AG04449 (cell line): Measurements from ENCODE around the gene GRK1.

Experiments
- CTCF ChIA-PET: fragments of 350-600 bp; formaldehyde crosslinking; extraction: SDS; loops from one replicate; lab custom pipeline; 2021; ENCODE audit warnings: antibody characterized with exemption; lab: Yijun Ruan, JAX
- POLR2A ChIA-PET: fragments of 400-600, 350-600 bp; formaldehyde crosslinking; extraction: SDS; loops from one replicate; lab custom pipeline; 2020; ENCODE audit warnings: antibody characterized with exemption, inconsistent platforms; lab: Yijun Ruan, JAX
- DNase-seq: peaks from one replicate; pipeline ENCODE4 v3.0.0-alpha.2; 2010; ENCODE audit warnings: low read depth, low spot score
- H3K4me3 ChIP-seq: 2 replicates; pipeline ENCODE4 v1.5.1; 2011; ENCODE audit warnings: low read depth, mild to moderate bottlenecking, control low read depth, low read length
- TF ChIP-seq, protein P1 (sequence below): IDR thresholded peaks from one replicate; pipeline ENCODE4 v1.5.1; 2011; ENCODE audit warnings: mild to moderate bottlenecking, moderate library complexity, low read length, control low read depth, inconsistent platforms; ENCODE audit not compliant: insufficient read depth; ENCODE audit errors: missing control alignments

Gene GRK1

DNA sequence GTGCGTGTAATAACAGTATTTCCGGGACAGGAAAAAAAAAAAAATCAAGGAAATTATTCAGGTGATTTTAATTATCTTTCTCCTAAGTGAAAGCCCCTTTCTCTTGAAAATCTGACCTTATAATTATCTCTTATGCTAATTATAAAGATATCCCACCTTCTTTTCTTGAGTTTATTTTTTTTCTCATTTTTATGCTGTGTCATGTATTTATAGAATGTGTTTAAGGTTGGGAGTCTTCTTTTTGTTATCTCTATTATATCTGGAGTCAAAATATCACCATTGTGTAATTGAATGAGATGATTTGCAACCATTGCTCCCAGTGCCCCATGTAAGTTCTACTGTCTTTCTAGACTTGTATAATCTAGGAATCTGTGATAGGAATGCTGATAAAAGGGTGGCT lies 95.1 kb downstream of the GRK1 start:
- CTCF ChIA-PET = no interaction called here
- DNase-seq = no peak
- TF ChIP-seq, protein P1, sequence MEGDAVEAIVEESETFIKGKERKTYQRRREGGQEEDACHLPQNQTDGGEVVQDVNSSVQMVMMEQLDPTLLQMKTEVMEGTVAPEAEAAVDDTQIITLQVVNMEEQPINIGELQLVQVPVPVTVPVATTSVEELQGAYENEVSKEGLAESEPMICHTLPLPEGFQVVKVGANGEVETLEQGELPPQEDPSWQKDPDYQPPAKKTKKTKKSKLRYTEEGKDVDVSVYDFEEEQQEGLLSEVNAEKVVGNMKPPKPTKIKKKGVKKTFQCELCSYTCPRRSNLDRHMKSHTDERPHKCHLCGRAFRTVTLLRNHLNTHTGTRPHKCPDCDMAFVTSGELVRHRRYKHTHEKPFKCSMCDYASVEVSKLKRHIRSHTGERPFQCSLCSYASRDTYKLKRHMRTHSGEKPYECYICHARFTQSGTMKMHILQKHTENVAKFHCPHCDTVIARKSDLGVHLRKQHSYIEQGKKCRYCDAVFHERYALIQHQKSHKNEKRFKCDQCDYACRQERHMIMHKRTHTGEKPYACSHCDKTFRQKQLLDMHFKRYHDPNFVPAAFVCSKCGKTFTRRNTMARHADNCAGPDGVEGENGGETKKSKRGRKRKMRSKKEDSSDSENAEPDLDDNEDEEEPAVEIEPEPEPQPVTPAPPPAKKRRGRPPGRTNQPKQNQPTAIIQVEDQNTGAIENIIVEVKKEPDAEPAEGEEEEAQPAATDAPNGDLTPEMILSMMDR = no peak
- POLR2A ChIA-PET = no interaction called here
- H3K4me3 ChIP-seq = no peak overlapping the region

DNA sequence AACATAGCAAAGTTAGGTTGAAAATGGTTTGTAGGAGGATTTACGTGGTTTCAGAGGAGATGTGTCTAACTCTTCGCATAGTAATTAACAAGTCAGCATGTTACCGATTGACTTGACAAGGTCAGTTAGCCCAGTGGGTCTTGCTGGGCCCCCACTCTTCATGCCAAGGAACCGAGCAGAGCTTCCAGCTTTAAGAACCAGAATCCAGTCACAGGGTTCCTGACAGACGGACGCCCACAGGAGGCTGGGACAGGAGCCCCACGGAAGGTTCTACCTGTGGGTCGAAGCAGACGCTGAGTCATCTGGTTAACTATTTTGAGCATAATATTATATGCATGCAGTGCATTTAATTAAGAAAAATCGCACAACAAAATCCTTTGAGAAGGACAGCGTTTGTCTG lies 95.5 kb downstream of the GRK1 start:
- CTCF ChIA-PET = no interaction called here
- H3K4me3 ChIP-seq = no peak overlapping the region
- POLR2A ChIA-PET = no interaction called here
- TF ChIP-seq, protein P1 = no peak
- DNase-seq = no peak

GRCh38 chr13:113763254-113763653 lies 96.2 kb downstream of the GRK1 start:
- ChIA-PET POLR2A (no interaction called here), CTCF (no interaction called here)
- TF ChIP-seq, protein P1 = no peak

DNA sequence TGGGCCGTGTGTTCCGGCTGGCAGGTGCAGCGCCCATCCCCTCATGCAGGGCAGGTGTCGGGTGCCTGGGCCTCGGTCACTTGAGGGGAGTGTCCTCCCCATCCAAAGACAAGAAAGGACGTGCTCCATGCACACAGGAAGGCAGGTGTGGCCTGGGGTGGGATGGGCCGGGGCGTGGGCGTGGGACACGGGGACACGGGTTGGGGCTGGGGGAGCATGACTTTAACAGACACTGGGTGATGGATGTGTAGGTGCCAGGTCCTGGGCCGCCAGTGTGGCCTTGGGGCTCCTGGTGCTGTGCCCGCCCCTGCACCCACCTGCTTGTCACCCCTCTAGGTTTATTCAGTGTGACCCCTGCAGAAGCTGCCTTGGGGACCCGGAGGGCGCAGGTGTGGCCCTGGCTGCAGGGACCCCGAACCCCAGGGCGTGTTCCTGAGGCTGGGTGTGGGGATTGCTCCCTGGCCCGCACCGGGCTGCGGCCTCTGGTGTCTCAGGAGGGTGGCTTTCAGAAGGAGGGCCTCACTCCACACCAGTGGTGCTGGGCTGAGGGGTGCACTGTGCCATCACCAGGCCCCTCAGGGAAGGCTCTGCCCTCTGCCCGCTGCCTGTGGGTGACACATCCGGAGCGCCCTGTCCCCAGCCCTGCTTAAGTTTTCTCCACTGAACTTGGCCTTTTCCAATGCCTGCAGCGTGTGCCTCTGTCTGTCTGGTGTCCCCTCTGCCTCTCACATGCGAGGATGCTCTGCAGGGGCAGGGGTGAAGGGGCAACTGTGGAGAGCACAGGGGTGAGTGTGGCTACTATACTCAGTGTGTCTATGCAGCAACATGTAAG lies 97.2 kb downstream of the GRK1 start:
- no peak for DNase-seq
- CTCF ChIA-PET = no interaction called here
- POLR2A ChIA-PET = no interaction called here
- TF ChIP-seq, protein P1 = no peak
- no peak overlapping the region for H3K4me3 ChIP-seq

More at GRCh38 chr13:113763254-113763653, 96.2 kb downstream of the GRK1 start:
- DNase-seq = no peak
- H3K4me3 ChIP-seq = no peak overlapping the region

- ChIA-PET POLR2A (no interaction called here), CTCF (no interaction called here)
- TF ChIP-seq, protein P1 = no peak
- no peak for DNase-seq
- no peak overlapping the region for H3K4me3 ChIP-seq
Observed at GRCh38 chr13:113764793-113765563, 98.0 kb downstream of the GRK1 start.

DNA sequence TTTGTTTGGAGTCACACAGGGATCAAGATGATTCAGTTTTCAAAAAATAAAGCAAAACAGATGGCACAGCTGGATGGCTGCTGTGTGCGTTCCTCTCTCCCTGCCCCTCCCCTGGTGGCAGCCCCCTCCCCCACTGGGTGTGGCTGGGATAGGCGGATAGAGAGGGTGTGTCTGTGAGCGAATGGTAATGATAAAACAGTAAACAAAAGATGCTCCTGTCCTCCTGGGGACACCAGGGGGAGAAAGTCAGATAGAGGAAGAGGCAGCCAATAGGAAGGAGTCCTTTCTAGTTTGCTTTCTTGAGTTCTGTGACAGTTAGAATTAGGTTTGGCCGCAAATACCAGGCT lies 98.5 kb downstream of the GRK1 start:
- DNase-seq = no peak
- no peak overlapping the region for H3K4me3 ChIP-seq
- CTCF ChIA-PET = no interaction called here
- POLR2A ChIA-PET = no interaction called here
- TF ChIP-seq, protein P1 = no peak
